ENCODE data around the gene CYB561D1.

GRCh38 chr1:109483672-109484518 is 10.0 kb upstream of the CYB561D1 start, which contains the start of gene ATXN7L2:
- TF ChIP-seq CTCF (IDR thresholded peaks at IDR 0.05; ENCODE audit: low read length) (no peak), EZH2 (IDR thresholded peaks at IDR 0.05; ENCODE audit: borderline replicate concordance, low read length) (no peak)
